Measurements from ENCODE around the gene ZBTB20. TPM values are rescaled to one million over a fixed set of nuclear protein-coding genes. Genes with fewer than 3 reads are reported as not detected.

The ZBTB20 gene
- total and polyA plus RNA-seq, 2 of the 4 experiments (the other 2 are of a cell fraction): 0.75 to 14.7 TPM

DNA sequence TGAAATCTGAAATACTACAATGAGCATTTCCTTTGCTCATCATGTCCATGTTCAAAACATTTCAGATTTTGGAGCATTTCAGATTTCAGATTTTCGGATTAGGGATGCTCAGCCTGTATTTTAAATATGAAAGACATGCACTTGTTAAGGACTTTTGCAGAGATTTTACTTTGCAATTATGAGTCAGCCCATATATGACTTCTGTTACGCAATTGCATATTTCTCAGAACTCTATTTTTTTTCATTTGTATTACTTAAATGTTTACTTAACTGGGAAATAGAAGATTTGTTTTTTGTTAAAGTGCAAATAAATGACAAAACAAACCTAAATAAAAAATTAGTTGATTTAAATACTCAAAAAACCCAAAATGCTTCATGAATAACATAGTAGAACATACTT lies 376.2 kb downstream of the ZBTB20 start:
- Histone ChIP-seq H3K14ac (replicated peaks; ENCODE audit: low read depth, low read length) (no peak overlapping the region), H3K56ac (ENCODE audit: extremely low read depth, insufficient read depth, low read length) (no peak overlapping the region), H3K79me1 (ENCODE audit: low read depth in 1 of 2, low read length in 2 of 2) (no peaks in the 10 kb centered on the region; a peak in 1 of 4 replicates), H3K4me2 (ENCODE audit: low read depth, low read length) (no peak overlapping the region), H3K36me3 (ENCODE audit: control insufficient read depth, insufficient read depth, low read length) (no peaks in the 10 kb centered on the region), H3K4me1 (ENCODE audit: control insufficient read depth, insufficient read depth, low read length) (no peaks in the 10 kb centered on the region; the same call in 1 of the 2 replicates), H2AK5ac (ENCODE audit: low read depth, low read length) (no peak overlapping the region), H4K20me1 (ENCODE audit: insufficient read depth, low read length) (no peaks in the 10 kb centered on the region), H2BK15ac (ENCODE audit: low read depth, low read length) (no peak overlapping the region), H2BK20ac (ENCODE audit: low read depth, low read length) (no peak overlapping the region), H3K4ac (ENCODE audit: low read depth, low read length) (no peak overlapping the region), H2AK9ac (replicated peaks; ENCODE audit: low read depth, low read length, poor library complexity) (no peak overlapping the region), H2AFZ (replicated peaks; ENCODE audit: low read length, poor library complexity) (no peak overlapping the region), H3K23ac (ENCODE audit: low read depth, low read length) (no peak overlapping the region), H3K9me3 (ENCODE audit: control insufficient read depth, insufficient read depth, low read length) (peaks cover 4% of the 10 kb centered on the region; the same call in 1 of the 2 replicates), H4K5ac (ENCODE audit: low read depth, low read length) (no peak overlapping the region), H4K91ac (ENCODE audit: insufficient read depth, low read depth, low read length) (no peak overlapping the region), H3K27me3 (ENCODE audit: control insufficient read depth, insufficient read depth, low read length) (no peaks in the 10 kb centered on the region), H4K8ac (ENCODE audit: low read depth in 2 of 2, low read length in 2 of 2) (no peak overlapping the region), H3K9me1 (ENCODE audit: insufficient read depth, low read length) (no peaks in the 10 kb centered on the region), H3K4me3 (ENCODE audit: insufficient read depth, low read depth, low read length) (no peak overlapping the region), H3K18ac (ENCODE audit: low read depth, low read length) (no peak overlapping the region), H2BK120ac (ENCODE audit: low read depth, low read length) (no peak overlapping the region), H3K9ac (ENCODE audit: low read depth, low read length) (no peak overlapping the region), H2BK5ac (ENCODE audit: low read depth, low read length, poor library complexity, severe bottlenecking) (no peak overlapping the region), H3K27ac (ENCODE audit: insufficient read depth, low read length) (no peak overlapping the region)
- POLR2A ChIA-PET (ENCODE audit: unreplicated experiment): no interaction called here
- no peak for ATAC-seq (ENCODE audit: low read depth)
- TF ChIP-seq MAFK (IDR thresholded peaks at IDR 0.05; ENCODE audit: low read depth, low read length) (no peak), CEBPB (IDR thresholded peaks at IDR 0.05; ENCODE audit: low read depth, low read length) (peak; percentile 94)
- intact Hi-C loops (cut with micrococcal nuclease): no loop called here
- no TSS peak for BruUV-seq (replicated peaks)
- CTCF ChIA-PET: no interaction called here
- no CpG with 5 or more reads among the region's 2 CpGs for WGBS, 2 experiments (ENCODE audit: extremely low coverage in 2 of 2, insufficient read length in 1 of 2)
- DNase-seq: peak; percentile 73
- in situ Hi-C loops (cut with MboI; ENCODE audit: low sequenced_read_pairs): no loop called here
- dilution Hi-C loops (cut with HindIII; ENCODE audit: low sequenced_read_pairs, unreplicated experiment): no loop called here

All from IMR-90 (cell line).